ENCODE measurements around the gene CISH. TPM values are rescaled to one million over a fixed set of nuclear protein-coding genes. Genes with fewer than 3 reads are reported as not detected.

CISH gene
- total and polyA plus RNA-seq, 3 donors from 2014 or later = 1.3 to 5.8 (median 3.7) TPM

DNA sequence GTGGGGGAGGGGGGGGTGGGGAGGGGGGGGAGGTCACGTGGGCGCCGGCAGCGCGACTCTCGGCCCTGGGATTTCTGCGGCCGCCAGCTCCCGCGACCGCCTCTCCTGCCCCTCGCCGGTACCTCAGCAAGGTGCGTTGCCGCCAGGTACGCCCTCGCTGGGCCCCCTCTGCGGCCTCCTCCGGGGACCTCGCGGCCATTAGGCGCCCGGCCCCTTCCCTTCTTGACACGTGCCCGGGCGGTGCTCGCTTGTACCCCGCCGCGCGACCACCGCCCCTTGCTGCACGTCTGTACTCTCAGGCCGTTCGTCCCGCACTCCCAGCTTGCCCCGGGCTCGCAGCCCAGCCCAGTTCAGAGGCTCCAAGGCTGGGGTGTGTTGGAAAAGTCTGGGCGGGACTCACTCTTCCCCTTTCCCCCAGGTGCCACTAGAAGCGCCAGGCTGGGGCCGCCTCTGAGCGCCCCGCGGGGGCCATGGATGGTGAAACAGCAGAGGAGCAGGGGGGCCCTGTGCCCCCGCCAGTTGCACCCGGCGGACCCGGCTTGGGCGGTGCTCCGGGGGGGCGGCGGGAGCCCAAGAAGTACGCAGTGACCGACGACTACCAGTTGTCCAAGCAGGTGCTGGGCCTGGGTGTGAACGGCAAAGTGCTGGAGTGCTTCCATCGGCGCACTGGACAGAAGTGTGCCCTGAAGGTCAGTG, 5.7 kb upstream of the CISH start, which contains the start of gene MAPKAPK3:
MAPKAPK3 (plus strand) TSS at position 56 of the 696 bp plus-strand sequence; CDS start at position 471, 415 bp downstream.
- H3K4me3 ChIP-seq = peak within 1 kb of the TSS; percentile 78 to 80
- intact Hi-C loops (cut with DNase I; ENCODE audit: low total_unique reads) = loop anchor here (5.0 kb wide), 1 partner anchor 770 kb away; the partner anchor contains the start of gene MANF
- 1% methylated on average over 51 of the region's 58 CpGs; no CpG with 5 or more reads in 1 of the 2 donors for WGBS, 2 donors
- TF ChIP-seq, protein P1, sequence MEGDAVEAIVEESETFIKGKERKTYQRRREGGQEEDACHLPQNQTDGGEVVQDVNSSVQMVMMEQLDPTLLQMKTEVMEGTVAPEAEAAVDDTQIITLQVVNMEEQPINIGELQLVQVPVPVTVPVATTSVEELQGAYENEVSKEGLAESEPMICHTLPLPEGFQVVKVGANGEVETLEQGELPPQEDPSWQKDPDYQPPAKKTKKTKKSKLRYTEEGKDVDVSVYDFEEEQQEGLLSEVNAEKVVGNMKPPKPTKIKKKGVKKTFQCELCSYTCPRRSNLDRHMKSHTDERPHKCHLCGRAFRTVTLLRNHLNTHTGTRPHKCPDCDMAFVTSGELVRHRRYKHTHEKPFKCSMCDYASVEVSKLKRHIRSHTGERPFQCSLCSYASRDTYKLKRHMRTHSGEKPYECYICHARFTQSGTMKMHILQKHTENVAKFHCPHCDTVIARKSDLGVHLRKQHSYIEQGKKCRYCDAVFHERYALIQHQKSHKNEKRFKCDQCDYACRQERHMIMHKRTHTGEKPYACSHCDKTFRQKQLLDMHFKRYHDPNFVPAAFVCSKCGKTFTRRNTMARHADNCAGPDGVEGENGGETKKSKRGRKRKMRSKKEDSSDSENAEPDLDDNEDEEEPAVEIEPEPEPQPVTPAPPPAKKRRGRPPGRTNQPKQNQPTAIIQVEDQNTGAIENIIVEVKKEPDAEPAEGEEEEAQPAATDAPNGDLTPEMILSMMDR (IDR thresholded peaks at IDR 0.05) = no peak
- no peak for TF ChIP-seq POLR2A (IDR thresholded peaks at IDR 0.05)
- H3K4me1 ChIP-seq = peaks cover 32% of the 10 kb centered on the region
- H3K27ac ChIP-seq = peak within 1 kb of the TSS; percentile 40 to 76
- H3K27me3 ChIP-seq = no peaks in the 10 kb centered on the region
- DNase-seq = peak; percentile 27
- H3K36me3 ChIP-seq (ENCODE audit: low read depth, missing control alignments) = no peaks in the 10 kb centered on the region
- H3K9me3 ChIP-seq = no peaks in the 10 kb centered on the region

DNA sequence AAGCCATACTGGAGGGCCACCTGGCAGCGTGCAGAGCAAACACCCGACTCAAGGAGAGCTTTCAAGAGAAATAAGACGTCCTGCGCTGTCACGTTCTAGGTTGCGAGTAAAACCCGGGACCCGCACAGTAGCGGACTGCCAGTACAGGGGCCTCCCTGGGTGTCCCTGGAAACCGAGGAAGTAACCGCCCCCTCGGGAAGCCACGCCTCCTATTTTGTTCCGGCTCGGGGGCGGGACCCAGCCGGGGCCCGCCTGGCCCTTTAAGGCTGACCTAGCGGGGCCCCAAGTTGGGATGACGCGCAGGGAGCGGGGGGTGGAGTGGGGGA, 5.2 kb upstream of the CISH start:
- 0 to 1% methylated on average over 7 to 22 of the region's 22 CpGs for WGBS, 2 donors
- peaks cover 33% of the 10 kb centered on the region for H3K4me1 ChIP-seq
- DNase-seq = peak; percentile 93
- peak overlapping the region; percentile 78 to 80 for H3K4me3 ChIP-seq
- peak overlapping the region; percentile 40 to 54 for H3K27ac ChIP-seq
- no peaks in the 10 kb centered on the region for H3K27me3 ChIP-seq
- H3K9me3 ChIP-seq = no peaks in the 10 kb centered on the region
- intact Hi-C loops (cut with DNase I; ENCODE audit: low total_unique reads) = loop anchor here (5.0 kb wide), 1 partner anchor 771 kb away; the partner anchor contains the start of gene MANF
- no peaks in the 10 kb centered on the region for H3K36me3 ChIP-seq (ENCODE audit: low read depth, missing control alignments)
- TF ChIP-seq, protein P1 (IDR thresholded peaks at IDR 0.05) = no peak
- no peak for TF ChIP-seq POLR2A (IDR thresholded peaks at IDR 0.05)

DNA sequence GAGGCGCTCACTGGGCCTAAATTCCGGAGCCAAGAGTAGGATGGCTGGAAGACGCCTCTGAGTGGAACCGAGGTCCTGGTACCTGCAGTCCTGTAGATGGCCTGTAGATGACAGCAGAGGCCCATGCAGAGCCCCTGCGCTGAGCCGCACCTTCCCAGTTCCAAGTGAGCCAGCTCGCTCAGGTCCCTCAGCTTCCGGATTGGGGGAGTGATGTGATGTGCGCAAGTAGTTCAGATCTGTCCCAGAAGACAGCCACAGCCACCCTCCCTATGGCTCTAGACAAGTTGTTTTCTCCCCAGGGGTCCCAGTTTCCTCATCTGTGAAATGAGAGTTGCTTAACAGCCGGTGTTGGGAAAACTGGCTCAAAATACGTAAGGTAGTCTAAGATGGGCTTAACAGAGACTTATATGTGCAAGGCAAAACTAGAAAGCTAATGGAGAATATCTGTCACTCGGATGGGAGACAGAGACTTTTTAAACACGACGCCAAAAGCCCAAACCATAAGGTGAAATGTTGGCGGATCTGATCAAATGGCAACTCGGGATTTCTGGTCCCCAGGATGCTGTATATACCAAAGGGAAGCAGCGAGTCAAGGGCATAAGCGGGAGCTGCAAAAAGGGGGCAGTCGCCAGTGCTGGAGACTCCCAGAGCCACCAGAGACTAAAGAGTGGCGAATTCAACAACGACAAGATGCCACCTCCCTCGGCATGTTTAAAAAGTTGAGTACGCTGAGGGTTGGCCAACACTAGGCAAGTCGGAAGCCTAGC, 4.6 kb upstream of the CISH start:
- peak; percentile 90 for DNase-seq
- Histone ChIP-seq H3K4me1 (peaks cover 35% of the 10 kb centered on the region), H3K27ac (peak overlapping the region; percentile 36 to 54), H3K27me3 (no peaks in the 10 kb centered on the region), H3K36me3 (ENCODE audit: low read depth, missing control alignments) (no peaks in the 10 kb centered on the region), H3K9me3 (no peaks in the 10 kb centered on the region), H3K4me3 (peak overlapping the region; percentile 78 to 80)
- TF ChIP-seq, protein P1 (IDR thresholded peaks at IDR 0.05) = peak; percentile 93 to 94 (median 94)
- TF ChIP-seq POLR2A (IDR thresholded peaks at IDR 0.05) = no peak
- WGBS, 2 donors = 0 to 1% methylated on average over 20 to 24 of the region's 24 CpGs
- intact Hi-C loops (cut with DNase I; ENCODE audit: low total_unique reads) = loop anchor here (5.0 kb wide), 1 partner anchor 771 kb away; the partner anchor contains the start of gene MANF

DNA sequence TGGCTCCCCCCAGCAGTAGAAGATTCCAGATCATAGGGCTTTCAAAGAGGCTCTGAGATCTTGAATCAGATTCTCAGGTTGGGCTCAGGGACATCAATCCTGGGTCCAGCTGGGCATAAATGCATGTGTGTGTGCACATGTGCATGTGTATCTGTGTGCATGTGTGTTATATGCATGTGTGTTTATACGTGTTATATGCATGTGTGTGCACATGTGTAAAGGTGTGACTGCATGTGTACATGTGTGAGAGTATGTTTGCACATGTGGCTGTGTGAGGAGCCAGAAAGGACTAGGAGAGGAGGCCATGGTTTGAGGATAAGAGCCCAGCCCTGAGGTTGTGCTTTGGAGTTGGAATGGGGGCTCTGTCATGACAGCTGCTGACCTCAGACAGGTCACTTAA, 3.6 kb upstream of the CISH start:
- intact Hi-C loops (cut with DNase I; ENCODE audit: low total_unique reads) = loop anchor here (5.0 kb wide), 1 partner anchor 772 kb away; the partner anchor contains the start of gene MANF
- no peak for DNase-seq
- Histone ChIP-seq H3K9me3 (no peaks in the 10 kb centered on the region), H3K4me1 (peaks cover 44% of the 10 kb centered on the region), H3K36me3 (ENCODE audit: low read depth, missing control alignments) (no peaks in the 10 kb centered on the region), H3K4me3 (no peak overlapping the region), H3K27ac (no peak overlapping the region), H3K27me3 (no peaks in the 10 kb centered on the region)
- TF ChIP-seq, protein P1 (IDR thresholded peaks at IDR 0.05) = no peak
- no peak for TF ChIP-seq POLR2A (IDR thresholded peaks at IDR 0.05)
- 61 to 71% methylated on average over 1 of the region's 1 CpG for WGBS, 2 donors

Measured in testis (tissue), 3 donors.